IPS-18a (cell line): Measurements from ENCODE around the gene LINC01488.

ENCODE experiments used
- H3K27ac ChIP-seq: one replicate; pipeline ENCODE4 v1.5.1; 2013; ENCODE audit warnings: low read length
- H3K27me3 ChIP-seq: one replicate; pipeline ENCODE4 v1.6.1; 2013; ENCODE audit warnings: mild to moderate bottlenecking, low read length; ENCODE audit not compliant: control insufficient read depth, insufficient read depth
- H3K36me3 ChIP-seq: one replicate; pipeline ENCODE4 v1.6.1; 2013; ENCODE audit warnings: low read depth, low read length; ENCODE audit not compliant: control insufficient read depth
- H3K4me1 ChIP-seq: one replicate; pipeline ENCODE4 v1.6.1; 2013; ENCODE audit warnings: low read depth, low read length; ENCODE audit not compliant: control insufficient read depth
- H3K4me3 ChIP-seq: one replicate; pipeline ENCODE4 v1.5.1; 2013; ENCODE audit warnings: low read length
- H3K9ac ChIP-seq: one replicate; pipeline ENCODE4 v1.6.1; 2013; ENCODE audit warnings: mild to moderate bottlenecking, low read length, moderate library complexity
- H3K9me3 ChIP-seq: one replicate; pipeline ENCODE4 v1.6.1; 2013; ENCODE audit warnings: low read depth, low read length; ENCODE audit not compliant: control insufficient read depth

Gene LINC01488

DNA sequence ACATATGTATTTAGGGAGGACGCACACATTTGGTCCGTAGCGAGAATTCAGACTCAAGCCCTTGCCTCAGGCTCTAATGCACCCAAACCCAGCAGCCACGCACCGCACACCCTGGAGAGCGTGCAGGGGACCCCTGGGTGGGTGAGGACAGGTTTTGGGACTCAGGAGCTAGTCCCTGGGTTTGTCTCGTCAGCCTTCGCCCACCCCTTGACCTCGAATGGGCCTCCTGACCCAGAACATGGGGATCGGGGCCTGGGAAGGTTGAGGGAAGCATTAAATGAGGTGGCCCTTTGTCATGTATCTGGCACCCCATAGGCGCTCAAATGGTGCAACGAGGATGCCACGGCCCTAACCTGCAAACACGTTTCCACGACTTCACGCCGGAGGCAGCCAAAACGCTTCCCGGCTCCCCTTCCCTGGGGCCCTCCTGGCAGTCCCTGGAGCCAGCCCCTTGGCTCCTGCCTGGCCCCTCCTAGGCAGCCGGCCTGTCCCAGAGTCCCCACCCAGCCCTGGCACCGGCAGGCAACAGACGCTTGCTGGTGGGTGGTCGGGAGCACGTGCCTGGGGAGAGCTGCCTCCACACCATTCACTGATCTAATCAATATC lies 5.5 kb upstream of the LINC01488 start:
- Histone ChIP-seq H3K9ac (no peak overlapping the region), H3K36me3 (no peaks in the 10 kb centered on the region), H3K9me3 (no peaks in the 10 kb centered on the region), H3K4me1 (peaks cover 33% of the 10 kb centered on the region), H3K4me3 (no peak overlapping the region), H3K27ac (no peak overlapping the region), H3K27me3 (peaks cover 32% of the 10 kb centered on the region)

- Histone ChIP-seq H3K27me3 (peaks cover 32% of the 10 kb centered on the region), H3K9me3 (no peaks in the 10 kb centered on the region), H3K4me1 (peaks cover 29% of the 10 kb centered on the region), H3K4me3 (no peak overlapping the region), H3K9ac (no peak overlapping the region), H3K36me3 (no peaks in the 10 kb centered on the region), H3K27ac (no peak overlapping the region)
These were observed 4.9 kb upstream of the LINC01488 start for GRCh38 chr11:69476509-69476961.

DNA sequence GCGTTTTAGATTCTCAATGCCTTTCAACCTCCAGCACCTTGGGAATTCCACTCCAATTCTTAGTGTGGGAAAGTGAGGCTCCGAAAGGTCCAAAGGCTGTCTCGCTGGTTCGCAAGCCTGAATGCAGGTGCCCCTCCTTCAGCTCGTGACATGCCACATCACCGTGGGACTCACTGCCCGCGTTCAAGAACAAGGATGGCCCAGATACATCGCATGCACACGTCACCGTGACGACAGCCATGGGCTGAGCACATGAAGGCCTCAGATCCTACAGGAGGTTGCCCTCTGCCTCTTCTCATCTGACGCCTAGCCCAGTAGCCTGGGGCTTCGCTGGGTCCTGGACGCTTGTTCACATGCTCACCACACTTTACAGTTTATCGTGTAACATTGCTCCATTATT lies 4.4 kb upstream of the LINC01488 start:
- Histone ChIP-seq H3K27ac (no peak overlapping the region), H3K4me3 (no peak overlapping the region), H3K4me1 (peaks cover 23% of the 10 kb centered on the region), H3K27me3 (peaks cover 30% of the 10 kb centered on the region), H3K9me3 (no peaks in the 10 kb centered on the region), H3K9ac (no peak overlapping the region), H3K36me3 (no peaks in the 10 kb centered on the region)

DNA sequence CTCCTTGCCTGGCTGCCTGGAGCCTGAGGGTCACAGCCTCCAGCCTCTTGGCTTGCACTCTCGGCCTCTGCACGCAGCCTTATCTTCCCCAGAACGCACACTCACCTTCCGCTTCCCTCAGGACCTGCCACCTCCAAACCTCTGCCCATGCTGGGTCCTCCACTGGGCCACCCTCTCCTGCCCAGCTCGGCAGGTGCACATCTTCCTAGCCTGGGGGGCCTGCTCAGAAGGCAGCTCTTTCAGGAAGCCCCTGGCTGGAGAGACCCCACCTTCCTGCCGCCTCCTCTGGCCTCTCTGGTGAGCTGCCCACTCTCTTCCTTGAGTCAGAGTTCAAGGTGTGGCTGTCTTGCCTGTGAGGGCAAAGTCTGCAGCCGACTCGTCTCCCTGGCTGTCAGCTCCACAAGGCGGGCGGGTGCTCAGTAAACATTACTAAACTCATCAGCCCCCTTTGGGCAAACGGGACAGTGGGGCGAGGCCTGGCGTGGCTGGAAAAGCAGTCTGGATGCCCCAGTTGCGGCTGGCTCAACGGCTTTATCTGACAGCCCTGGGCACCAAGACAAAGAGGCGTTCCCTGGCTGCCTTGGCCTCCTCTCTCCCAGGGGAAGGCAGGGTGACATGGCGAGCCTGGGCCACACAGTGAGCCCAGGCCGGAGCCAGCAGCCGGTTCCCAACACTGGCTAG lies 1.7 kb upstream of the LINC01488 start:
- H3K4me1 ChIP-seq = peaks cover 27% of the 10 kb centered on the region
- no peaks in the 10 kb centered on the region for H3K9me3 ChIP-seq
- H3K27me3 ChIP-seq = peaks cover 28% of the 10 kb centered on the region
- H3K9ac ChIP-seq = no peak overlapping the region
- no peaks in the 10 kb centered on the region for H3K36me3 ChIP-seq
- H3K4me3 ChIP-seq = no peak overlapping the region
- H3K27ac ChIP-seq = no peak overlapping the region

- Histone ChIP-seq H3K27me3 (peaks cover 20% of the 10 kb centered on the region), H3K27ac (no peak overlapping the region), H3K36me3 (no peaks in the 10 kb centered on the region), H3K4me1 (peaks cover 25% of the 10 kb centered on the region), H3K9me3 (no peaks in the 10 kb centered on the region), H3K9ac (no peak overlapping the region), H3K4me3 (no peak overlapping the region)
These were observed 693 bp upstream of the LINC01488 start for GRCh38 chr11:69480547-69481392.

GRCh38 chr11:69482322-69482721 lies 859 bp downstream of the LINC01488 start:
- Histone ChIP-seq H3K27me3 (peaks cover 6% of the 10 kb centered on the region), H3K9me3 (no peaks in the 10 kb centered on the region), H3K27ac (no peak overlapping the region), H3K9ac (no peak overlapping the region), H3K4me3 (no peak overlapping the region), H3K4me1 (peaks cover 11% of the 10 kb centered on the region), H3K36me3 (no peaks in the 10 kb centered on the region)

DNA sequence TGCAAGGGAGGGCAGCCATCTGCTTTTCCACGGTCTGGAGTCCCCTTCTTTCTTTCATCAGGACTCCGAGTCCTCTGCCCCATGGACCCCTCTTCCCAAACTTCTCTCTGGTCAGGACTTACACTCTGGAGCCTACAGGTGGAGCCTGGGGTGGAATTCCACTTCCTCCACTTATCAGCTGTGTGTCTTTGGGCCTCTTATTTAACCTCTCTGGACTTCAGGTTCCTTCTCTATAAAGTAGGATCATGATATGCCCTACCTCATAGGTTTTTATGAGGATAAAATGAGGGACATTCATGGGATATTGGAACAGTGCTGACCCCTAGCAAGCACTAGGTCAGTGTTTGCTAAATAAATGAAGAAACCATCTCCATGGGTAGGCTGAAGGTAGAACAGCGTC lies 1.7 kb downstream of the LINC01488 start:
- Histone ChIP-seq H3K27ac (no peak overlapping the region), H3K9me3 (no peaks in the 10 kb centered on the region), H3K4me3 (no peak overlapping the region), H3K27me3 (no peaks in the 10 kb centered on the region), H3K9ac (no peak overlapping the region), H3K4me1 (peaks cover 9% of the 10 kb centered on the region), H3K36me3 (no peaks in the 10 kb centered on the region)

DNA sequence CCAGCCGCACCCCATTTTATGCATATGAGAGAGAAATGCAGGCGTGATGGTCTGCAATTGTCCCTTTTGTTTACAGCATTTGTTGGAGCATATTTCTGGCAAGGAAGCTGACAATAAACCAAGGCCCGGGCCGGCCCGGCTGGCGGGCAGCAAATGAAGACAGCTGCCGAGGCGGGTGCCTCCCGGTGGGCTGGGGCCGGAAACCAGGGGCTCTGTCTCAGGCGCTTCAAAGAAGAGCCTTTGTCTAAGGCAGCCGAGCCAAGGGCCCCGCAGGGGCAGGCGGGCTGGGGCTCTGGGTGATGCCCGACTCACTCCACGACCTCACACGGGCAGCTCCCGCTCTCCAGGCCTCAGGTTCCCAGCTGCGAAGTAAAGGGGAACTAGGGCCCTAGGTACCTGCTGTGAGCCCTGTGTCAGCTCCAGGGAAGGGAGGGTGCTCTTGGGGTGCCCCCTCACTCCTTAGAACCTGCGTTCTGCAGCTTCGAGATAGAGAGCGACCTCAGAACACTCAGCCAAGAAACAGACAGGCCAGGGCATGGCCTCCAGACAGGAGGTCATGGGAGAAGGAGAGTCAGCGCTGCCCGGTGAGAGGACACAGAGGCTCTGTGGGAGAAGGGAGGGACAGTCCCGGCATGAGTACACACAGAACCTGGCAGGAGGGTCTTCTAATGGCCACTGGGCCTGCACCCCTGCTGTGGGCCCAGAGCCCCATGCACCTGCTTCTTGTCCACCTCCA lies 2.4 kb downstream of the LINC01488 start:
- Histone ChIP-seq H3K4me1 (peaks cover 9% of the 10 kb centered on the region), H3K9ac (no peak overlapping the region), H3K27ac (no peak overlapping the region), H3K9me3 (no peaks in the 10 kb centered on the region), H3K4me3 (no peak overlapping the region), H3K36me3 (no peaks in the 10 kb centered on the region), H3K27me3 (no peaks in the 10 kb centered on the region)

DNA sequence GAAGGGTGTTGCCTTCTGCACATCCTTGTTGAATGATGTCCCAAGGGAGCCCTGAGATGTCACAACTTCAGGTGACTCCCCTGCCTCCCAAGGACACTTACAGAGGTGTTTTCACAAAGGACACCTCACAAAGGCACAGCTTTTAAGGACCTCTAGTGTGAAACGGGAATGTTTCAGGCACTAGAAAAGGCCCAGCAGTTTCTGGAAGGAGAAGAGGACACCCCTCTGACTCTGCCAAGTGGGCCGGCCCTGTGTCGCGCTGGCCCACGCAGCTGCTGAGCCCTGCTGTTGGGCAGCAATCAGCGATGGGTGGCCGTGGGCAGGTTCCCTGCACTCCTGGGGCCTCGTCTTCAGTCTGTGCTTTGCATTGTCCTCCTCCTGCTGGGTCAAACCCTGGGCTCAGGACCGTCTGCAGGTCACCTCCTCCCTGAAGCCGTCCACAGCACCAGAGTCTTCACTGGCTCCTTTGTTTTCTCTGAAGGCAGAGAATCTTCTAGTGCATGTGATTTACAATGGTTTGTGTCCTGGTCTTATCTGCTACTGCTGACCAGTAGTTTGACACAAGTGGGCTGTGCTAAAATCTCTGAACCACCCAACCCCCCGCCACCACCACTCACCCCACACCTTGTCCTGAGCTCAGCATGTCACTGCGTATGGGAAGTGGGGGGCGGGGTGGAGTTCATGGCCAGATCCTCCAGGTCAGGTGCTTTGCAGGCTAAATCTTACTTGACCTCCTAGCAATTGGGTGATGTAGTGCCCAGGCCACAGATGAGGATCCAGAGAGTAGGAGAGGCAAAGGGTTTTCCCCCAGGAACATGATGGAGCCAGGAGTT lies 3.2 kb downstream of the LINC01488 start:
- no peak overlapping the region for H3K9ac ChIP-seq
- H3K9me3 ChIP-seq = no peaks in the 10 kb centered on the region
- no peak overlapping the region for H3K27ac ChIP-seq
- H3K4me1 ChIP-seq = peaks cover 9% of the 10 kb centered on the region
- H3K4me3 ChIP-seq = no peak overlapping the region
- H3K27me3 ChIP-seq = no peaks in the 10 kb centered on the region
- no peaks in the 10 kb centered on the region for H3K36me3 ChIP-seq

- peaks cover 9% of the 10 kb centered on the region for H3K4me1 ChIP-seq
- no peaks in the 10 kb centered on the region for H3K9me3 ChIP-seq
- H3K9ac ChIP-seq = no peak overlapping the region
- no peaks in the 10 kb centered on the region for H3K27me3 ChIP-seq
- H3K4me3 ChIP-seq = no peak overlapping the region
- no peaks in the 10 kb centered on the region for H3K36me3 ChIP-seq
- no peak overlapping the region for H3K27ac ChIP-seq
These were observed 4.0 kb downstream of the LINC01488 start for GRCh38 chr11:69485337-69486041.
